Thyroid gland (tissue), 4 donors: ENCODE data around the gene TCAP.

ENCODE experiments used
- POLR2A ChIP-seq, 2 donors: fragments of 450-650 bp; IDR thresholded peaks; one replicate each; pipeline ENCODE4 v1.6.1; 2017; ENCODE audit warnings: antibody characterized with exemption in 2 of 2, mild to moderate bottlenecking in 2 of 2, moderate library complexity in 1 of 2
- TF ChIP-seq, protein P1 (sequence below), 6 experiments: fragments of 200-600 bp in 3 of 6; fragments of 450-650 bp in 3 of 6; sonication (generic) in 3 of 6; IDR thresholded peaks; one replicate each; pipeline ENCODE4 v1.5.1; 2016 to 2019; ENCODE audit warnings: antibody characterized with exemption in 6 of 6, mild to moderate bottlenecking in 2 of 6, inconsistent platforms in 1 of 6, moderate library complexity in 1 of 6

DNA sequence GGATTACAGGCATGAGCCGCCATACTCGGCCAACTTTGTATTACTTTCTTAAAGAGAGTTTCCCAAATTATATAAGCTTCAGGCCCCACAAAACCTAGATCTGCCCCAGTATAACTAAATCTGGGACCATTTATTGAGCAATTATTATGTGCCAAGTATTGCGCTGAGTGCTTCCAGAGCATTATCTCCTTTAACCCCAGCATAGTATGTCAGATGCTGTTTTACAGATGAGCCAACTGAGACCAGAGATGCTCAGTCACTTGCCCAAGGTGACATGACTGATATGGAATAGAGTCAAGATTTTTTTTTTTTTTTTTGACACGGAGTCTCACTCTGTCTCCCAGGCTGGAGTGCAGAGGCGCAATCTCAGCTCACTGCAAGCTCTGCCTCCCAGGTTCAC lies 32.8 kb downstream of the TCAP start:
- TF ChIP-seq, protein P1, sequence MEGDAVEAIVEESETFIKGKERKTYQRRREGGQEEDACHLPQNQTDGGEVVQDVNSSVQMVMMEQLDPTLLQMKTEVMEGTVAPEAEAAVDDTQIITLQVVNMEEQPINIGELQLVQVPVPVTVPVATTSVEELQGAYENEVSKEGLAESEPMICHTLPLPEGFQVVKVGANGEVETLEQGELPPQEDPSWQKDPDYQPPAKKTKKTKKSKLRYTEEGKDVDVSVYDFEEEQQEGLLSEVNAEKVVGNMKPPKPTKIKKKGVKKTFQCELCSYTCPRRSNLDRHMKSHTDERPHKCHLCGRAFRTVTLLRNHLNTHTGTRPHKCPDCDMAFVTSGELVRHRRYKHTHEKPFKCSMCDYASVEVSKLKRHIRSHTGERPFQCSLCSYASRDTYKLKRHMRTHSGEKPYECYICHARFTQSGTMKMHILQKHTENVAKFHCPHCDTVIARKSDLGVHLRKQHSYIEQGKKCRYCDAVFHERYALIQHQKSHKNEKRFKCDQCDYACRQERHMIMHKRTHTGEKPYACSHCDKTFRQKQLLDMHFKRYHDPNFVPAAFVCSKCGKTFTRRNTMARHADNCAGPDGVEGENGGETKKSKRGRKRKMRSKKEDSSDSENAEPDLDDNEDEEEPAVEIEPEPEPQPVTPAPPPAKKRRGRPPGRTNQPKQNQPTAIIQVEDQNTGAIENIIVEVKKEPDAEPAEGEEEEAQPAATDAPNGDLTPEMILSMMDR (IDR thresholded peaks at IDR 0.05): no peak
- no peak for TF ChIP-seq POLR2A (IDR thresholded peaks at IDR 0.05)
